HEK293T (cell line): Measurements from ENCODE around the gene FOXL2NB.

Experiments
- CTBP1 ChIP-seq: fragments of 450-650 bp; IDR thresholded peaks from 2 replicates; pipeline ENCODE4 v1.6.1; 2016; ENCODE audit warnings: borderline replicate concordance
- ELF4 ChIP-seq: fragments of 450-650 bp; IDR thresholded peaks from 2 replicates; pipeline ENCODE4 v1.6.1; 2017; ENCODE audit warnings: antibody characterized with exemption
- FOXA1 ChIP-seq: fragments of 450-650 bp; IDR thresholded peaks from 2 replicates; pipeline ENCODE4 v1.6.1; 2016; ENCODE audit warnings: mild to moderate bottlenecking
- FOXM1 ChIP-seq: fragments of 450-650 bp; IDR thresholded peaks from 2 replicates; pipeline ENCODE4 v1.6.1; 2017; ENCODE audit warnings: mild to moderate bottlenecking, borderline replicate concordance
- LEF1 ChIP-seq: fragments of 450-650 bp; IDR thresholded peaks from 2 replicates; pipeline ENCODE4 v1.6.1; 2017; ENCODE audit warnings: mild to moderate bottlenecking, borderline replicate concordance
- SP1 ChIP-seq: fragments of 450-650 bp; IDR thresholded peaks from 2 replicates; pipeline ENCODE4 v1.6.1; 2017
- SUZ12 ChIP-seq: fragments of 450-650 bp; IDR thresholded peaks from 2 replicates; pipeline ENCODE4 v1.6.1; 2016; ENCODE audit warnings: mild to moderate bottlenecking

GRCh38 chr3:138975351-138975750 lies 28.3 kb downstream of the FOXL2NB start:
- TF ChIP-seq ELF4 (no peak), LEF1 (no peak), FOXM1 (no peak), SP1 (no peak), CTBP1 (no peak), SUZ12 (no peak), FOXA1 (no peak)
